Measurements from ENCODE around the gene WDR37.

The WDR37 gene

DNA sequence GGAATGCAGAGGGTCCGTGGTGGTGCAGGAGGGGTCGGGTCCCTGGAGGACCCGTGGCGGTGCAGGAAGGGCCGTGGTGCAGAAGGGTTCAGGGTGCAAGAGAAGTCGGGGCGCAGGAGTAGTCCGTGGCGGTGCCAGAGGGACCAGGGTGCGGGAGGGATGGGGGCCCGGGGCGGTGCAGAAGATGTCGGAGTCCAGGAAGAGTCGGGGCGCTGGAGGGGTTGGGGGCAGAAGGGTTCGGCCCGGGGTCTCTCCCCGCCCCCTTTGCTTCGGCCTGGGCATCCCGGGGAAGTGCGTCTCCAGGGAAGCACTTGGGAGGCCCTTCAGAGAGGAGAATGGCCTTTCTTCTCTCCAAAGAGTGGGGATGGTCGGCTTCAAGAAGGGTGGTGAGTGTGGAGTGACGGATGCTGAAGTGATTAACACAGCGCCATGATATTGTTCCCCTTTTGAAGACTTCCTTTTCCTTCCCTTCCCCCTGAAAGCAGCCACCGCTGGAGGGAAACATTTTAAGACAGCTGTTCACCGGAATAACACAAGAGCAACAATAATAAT, 997 bp downstream of the WDR37 start:
- Histone ChIP-seq H3K4me3 (ENCODE audit: low read depth, low read length, poor library complexity, severe bottlenecking) (peak overlapping the region; percentile 91), H3K4me2 (ENCODE audit: low read length) (peak overlapping the region; percentile 78), H3K4me1 (ENCODE audit: insufficient read depth, low read length, severe bottlenecking) (peaks cover 42% of the 10 kb centered on the region), H3K36me3 (ENCODE audit: insufficient read depth, low read length) (peaks cover 50% of the 10 kb centered on the region), H3K9ac (ENCODE audit: low read length) (peak overlapping the region; percentile 95), H4K20me1 (ENCODE audit: insufficient read depth, low read length) (no peaks in the 10 kb centered on the region), H3K9me2 (ENCODE audit: low read depth, low read length) (no peaks in the 10 kb centered on the region), H3K79me2 (ENCODE audit: insufficient read depth, low read length) (peaks cover 59% of the 10 kb centered on the region), H2AFZ (ENCODE audit: low read length) (no peak overlapping the region), H3F3A (ENCODE audit: insufficient read depth, low read length) (no peaks in the 10 kb centered on the region; the same call in 1 of the 2 replicates), H3K27me3 (ENCODE audit: insufficient read depth, low read length) (no peaks in the 10 kb centered on the region), H3K9me3 (ENCODE audit: low read length) (no peaks in the 10 kb centered on the region), H3K27ac (ENCODE audit: low read depth, low read length, poor library complexity, severe bottlenecking) (no peak overlapping the region)
- TF ChIP-seq, protein P1, sequence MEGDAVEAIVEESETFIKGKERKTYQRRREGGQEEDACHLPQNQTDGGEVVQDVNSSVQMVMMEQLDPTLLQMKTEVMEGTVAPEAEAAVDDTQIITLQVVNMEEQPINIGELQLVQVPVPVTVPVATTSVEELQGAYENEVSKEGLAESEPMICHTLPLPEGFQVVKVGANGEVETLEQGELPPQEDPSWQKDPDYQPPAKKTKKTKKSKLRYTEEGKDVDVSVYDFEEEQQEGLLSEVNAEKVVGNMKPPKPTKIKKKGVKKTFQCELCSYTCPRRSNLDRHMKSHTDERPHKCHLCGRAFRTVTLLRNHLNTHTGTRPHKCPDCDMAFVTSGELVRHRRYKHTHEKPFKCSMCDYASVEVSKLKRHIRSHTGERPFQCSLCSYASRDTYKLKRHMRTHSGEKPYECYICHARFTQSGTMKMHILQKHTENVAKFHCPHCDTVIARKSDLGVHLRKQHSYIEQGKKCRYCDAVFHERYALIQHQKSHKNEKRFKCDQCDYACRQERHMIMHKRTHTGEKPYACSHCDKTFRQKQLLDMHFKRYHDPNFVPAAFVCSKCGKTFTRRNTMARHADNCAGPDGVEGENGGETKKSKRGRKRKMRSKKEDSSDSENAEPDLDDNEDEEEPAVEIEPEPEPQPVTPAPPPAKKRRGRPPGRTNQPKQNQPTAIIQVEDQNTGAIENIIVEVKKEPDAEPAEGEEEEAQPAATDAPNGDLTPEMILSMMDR (IDR thresholded peaks at IDR 0.05; ENCODE audit: low read length), result no peak
- no peak for TF ChIP-seq EZH2 (IDR thresholded peaks at IDR 0.05; ENCODE audit: borderline replicate concordance, low read length)

GRCh38 chr10:1058017-1058416, 1.8 kb downstream of the WDR37 start:
- no peaks in the 10 kb centered on the region for H4K20me1 ChIP-seq (ENCODE audit: insufficient read depth, low read length)

GRCh38 chr10:1059902-1060301, 3.7 kb downstream of the WDR37 start:
- H3K4me1 ChIP-seq (ENCODE audit: insufficient read depth, low read length, severe bottlenecking), result peaks cover 38% of the 10 kb centered on the region
- no peak overlapping the region for H3K9ac ChIP-seq (ENCODE audit: low read length)

More at GRCh38 chr10:1058017-1058416, 1.8 kb downstream of the WDR37 start:
- Histone ChIP-seq H3K4me1 (ENCODE audit: insufficient read depth, low read length, severe bottlenecking) (peaks cover 47% of the 10 kb centered on the region), H3K9ac (ENCODE audit: low read length) (peak overlapping the region; percentile 95), H3K9me2 (ENCODE audit: low read depth, low read length) (no peaks in the 10 kb centered on the region), H3K9me3 (ENCODE audit: low read length) (no peaks in the 10 kb centered on the region), H3K36me3 (ENCODE audit: insufficient read depth, low read length) (peaks cover 44% of the 10 kb centered on the region), H3F3A (ENCODE audit: insufficient read depth, low read length) (no peaks in the 10 kb centered on the region; the same call in 1 of the 2 replicates), H3K79me2 (ENCODE audit: insufficient read depth, low read length) (peaks cover 60% of the 10 kb centered on the region), H2AFZ (ENCODE audit: low read length) (no peak overlapping the region), H3K4me2 (ENCODE audit: low read length) (peak overlapping the region; percentile 78), H3K27me3 (ENCODE audit: insufficient read depth, low read length) (no peaks in the 10 kb centered on the region), H3K27ac (ENCODE audit: low read depth, low read length, poor library complexity, severe bottlenecking) (no peak overlapping the region), H3K4me3 (ENCODE audit: low read depth, low read length, poor library complexity, severe bottlenecking) (peak overlapping the region; percentile 91)
- TF ChIP-seq EZH2 (IDR thresholded peaks at IDR 0.05; ENCODE audit: borderline replicate concordance, low read length), result no peak
- TF ChIP-seq, protein P1 (IDR thresholded peaks at IDR 0.05; ENCODE audit: low read length), result no peak

More at GRCh38 chr10:1059902-1060301, 3.7 kb downstream of the WDR37 start:
- TF ChIP-seq, protein P1 (IDR thresholded peaks at IDR 0.05; ENCODE audit: low read length), result no peak
- TF ChIP-seq EZH2 (IDR thresholded peaks at IDR 0.05; ENCODE audit: borderline replicate concordance, low read length), result no peak
- H3K27ac ChIP-seq (ENCODE audit: low read depth, low read length, poor library complexity, severe bottlenecking), result no peak overlapping the region
- H3K9me3 ChIP-seq (ENCODE audit: low read length), result no peaks in the 10 kb centered on the region
- no peaks in the 10 kb centered on the region for H3K27me3 ChIP-seq (ENCODE audit: insufficient read depth, low read length)
- H3F3A ChIP-seq (ENCODE audit: insufficient read depth, low read length), result no peaks in the 10 kb centered on the region
- H4K20me1 ChIP-seq (ENCODE audit: insufficient read depth, low read length), result no peaks in the 10 kb centered on the region
- H3K4me3 ChIP-seq (ENCODE audit: low read depth, low read length, poor library complexity, severe bottlenecking), result no peak overlapping the region
- H3K79me2 ChIP-seq (ENCODE audit: insufficient read depth, low read length), result peaks cover 51% of the 10 kb centered on the region
- peaks cover 41% of the 10 kb centered on the region for H3K36me3 ChIP-seq (ENCODE audit: insufficient read depth, low read length)
- no peaks in the 10 kb centered on the region for H3K9me2 ChIP-seq (ENCODE audit: low read depth, low read length)
- H3K4me2 ChIP-seq (ENCODE audit: low read length), result no peak overlapping the region
- no peak overlapping the region for H2AFZ ChIP-seq (ENCODE audit: low read length)

Measured in OCI-LY1 (cell line).